Spleen (tissue), 7 donors: Measurements from ENCODE around the gene ABAT.

Source experiments
- CTCF ChIP-seq, 11 experiments: fragments of 200-600 bp in 7 of 11; fragments of 450-650 bp in 4 of 11; sonication (generic) in 4 of 11; IDR thresholded peaks in 8 of 11; conservative IDR thresholded peaks in 3 of 11; 1 replicate in 7 of 11; 2 replicates in 4 of 11; pipeline versions ENCODE4 v1.4.0 to v1.8.0; 2016 to 2021; ENCODE audit warnings: antibody characterized with exemption in 11 of 11, inconsistent platforms in 4 of 11, mild to moderate bottlenecking in 1 of 11
- POLR2A ChIP-seq, 3 donors: fragments of 450-650 bp; IDR thresholded peaks; one replicate each; pipeline ENCODE4 v1.5.1; 2017; ENCODE audit warnings: antibody characterized with exemption in 3 of 3, mild to moderate bottlenecking in 1 of 3
- POLR2AphosphoS5 ChIP-seq, 3 donors: sonication (generic); formaldehyde crosslinking; IDR thresholded peaks; one replicate each; pipeline ENCODE4 v1.5.1; 2017; ENCODE audit warnings: antibody characterized with exemption in 3 of 3
- donor health status: DM: no; HTN: no; CAD: no; lungs with moderate emphysema.
- donor health status: DM: no; HTN: no; CAD: no.
- donor health status: DM: no; HTN: no; CAD: no.

DNA sequence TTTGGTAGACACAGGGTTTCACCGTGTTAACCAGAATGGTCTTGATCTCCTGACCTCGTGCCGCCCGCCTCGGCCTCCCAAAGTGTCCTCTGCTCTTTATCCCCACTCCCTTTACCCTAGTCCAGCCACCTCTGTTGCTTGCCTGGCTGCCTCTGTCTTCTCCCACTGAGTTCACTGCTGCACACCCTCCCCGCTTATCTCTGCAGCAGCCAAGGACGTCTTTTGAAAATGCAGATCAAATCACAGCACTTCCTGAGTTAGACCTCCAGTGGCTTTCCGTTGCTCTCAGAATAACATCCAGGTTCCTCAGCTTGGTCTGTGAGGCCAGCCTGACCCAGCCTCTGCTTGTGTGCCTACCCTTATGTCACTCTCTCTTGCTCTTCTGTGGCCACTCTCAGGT, 47.5 kb upstream of the ABAT start:
- TF ChIP-seq CTCF (IDR thresholded peaks at IDR 0.05 in 8 of 11, conservative IDR thresholded peaks at IDR 0.05 in 3 of 11) (no peak), POLR2A (IDR thresholded peaks at IDR 0.05) (no peak), POLR2AphosphoS5 (IDR thresholded peaks at IDR 0.05) (peak in 2 of 3 donors; percentile 59 to 62)
